HG02798 (cell line): Measurements from ENCODE around the gene ARID3A.
A peak's percentile ranks its signal among the peaks of the same experiment; 100 is the strongest.
"Not testable (repeated sequence)": the region's sequence is repeated elsewhere in the genome, so short reads cannot be mapped to it uniquely, and the experiment has no call there.

Experiments
- ATAC-seq: cut with Tn5 transposase; IDR thresholded peaks from one replicate; pipeline ENCODE4 v1.9.1; 2021; ENCODE audit warnings: mild to moderate bottlenecking; ENCODE audit not compliant: unreplicated experiment, poor library complexity

The ARID3A gene

GRCh38 chr19:1012334-1012733 lies 86.5 kb downstream of the ARID3A start:
- ATAC-seq, result no peak

GRCh38 chr19:1013218-1013617 lies 87.4 kb downstream of the ARID3A start:
- ATAC-seq, result no peak

GRCh38 chr19:1014161-1015060 lies 88.6 kb downstream of the ARID3A start:
- ATAC-seq, result no peak

DNA sequence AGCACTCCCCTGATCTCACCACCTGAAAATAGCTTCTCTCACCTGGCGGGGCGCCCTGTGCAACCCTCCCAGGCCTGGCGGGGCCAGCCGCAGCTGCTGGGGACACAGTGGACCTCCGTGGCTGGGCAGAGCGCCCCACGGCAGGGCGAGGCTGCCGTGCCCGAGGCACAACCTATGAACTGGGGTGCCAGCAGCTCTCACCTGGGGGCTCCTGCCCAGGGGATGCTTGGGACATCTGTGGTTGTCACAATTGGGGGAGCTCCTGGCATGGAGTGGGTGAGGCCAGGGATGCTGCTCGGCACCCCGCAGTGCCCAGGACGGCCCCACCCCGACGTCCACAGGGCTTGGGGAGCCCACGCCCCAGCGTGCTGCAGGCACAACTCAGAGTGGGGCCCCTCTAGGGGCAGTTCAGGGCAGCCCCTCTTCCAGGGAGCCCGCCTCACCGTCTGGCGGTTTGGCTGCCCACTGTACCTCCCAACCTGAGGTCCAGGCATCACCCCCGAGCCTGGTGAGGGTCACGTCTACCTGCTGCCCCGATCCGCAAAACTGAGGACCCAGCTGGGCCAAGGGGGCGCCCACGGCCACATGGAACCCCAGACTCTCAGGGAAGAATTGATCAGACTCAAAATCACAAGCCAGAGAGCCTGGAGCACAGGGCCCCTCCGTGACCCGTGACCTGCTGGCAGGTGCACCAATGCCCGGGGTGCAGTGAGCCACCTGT lies 89.4 kb downstream of the ARID3A start:
- no peak for ATAC-seq

- ATAC-seq, result no peak
Observed at GRCh38 chr19:1015782-1016646, 90.2 kb downstream of the ARID3A start.

GRCh38 chr19:1016647-1017114 lies 90.8 kb downstream of the ARID3A start:
- no peak for ATAC-seq

- ATAC-seq, result no peak
Observed at GRCh38 chr19:1017115-1017905, 91.5 kb downstream of the ARID3A start.

GRCh38 chr19:1017906-1018305 lies 92.1 kb downstream of the ARID3A start:
- ATAC-seq, result no peak

GRCh38 chr19:1018393-1018792 lies 92.6 kb downstream of the ARID3A start:
- no peak for ATAC-seq

DNA sequence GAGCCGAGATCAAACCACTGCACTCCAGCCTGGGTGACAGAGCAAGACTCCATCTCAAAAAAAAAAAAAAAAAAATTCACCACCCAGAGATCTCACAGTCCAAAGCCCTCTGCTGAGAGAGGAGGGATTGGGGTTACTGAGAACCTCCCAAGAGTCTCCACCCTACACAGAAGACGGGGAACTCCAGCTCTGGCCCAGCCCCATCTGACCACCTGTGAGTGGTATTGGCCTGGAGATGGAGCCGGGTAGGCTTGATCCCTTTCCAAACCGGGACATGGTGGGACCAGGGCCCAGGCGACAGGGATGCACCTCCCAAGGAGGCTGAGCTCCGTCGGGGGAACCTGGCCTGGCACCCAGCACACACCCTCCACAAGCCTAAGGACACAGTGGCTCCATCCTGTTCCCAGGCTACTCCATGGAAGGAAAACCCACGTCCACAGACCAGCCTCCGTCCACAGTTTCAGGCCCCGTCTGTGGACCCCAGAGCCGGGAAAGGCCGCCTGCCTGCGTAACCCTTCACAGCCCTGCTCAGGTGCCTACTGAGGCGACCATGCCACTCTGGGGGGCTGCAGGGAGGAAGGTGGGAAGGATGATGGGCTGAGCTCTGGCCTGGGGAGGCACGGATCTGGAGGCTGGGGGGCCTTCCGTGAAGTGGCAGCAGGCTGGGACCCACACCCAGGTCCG lies 93.2 kb downstream of the ARID3A start:
- no peak for ATAC-seq

- ATAC-seq, result no peak
Observed at GRCh38 chr19:1019616-1019961, 93.8 kb downstream of the ARID3A start.

DNA sequence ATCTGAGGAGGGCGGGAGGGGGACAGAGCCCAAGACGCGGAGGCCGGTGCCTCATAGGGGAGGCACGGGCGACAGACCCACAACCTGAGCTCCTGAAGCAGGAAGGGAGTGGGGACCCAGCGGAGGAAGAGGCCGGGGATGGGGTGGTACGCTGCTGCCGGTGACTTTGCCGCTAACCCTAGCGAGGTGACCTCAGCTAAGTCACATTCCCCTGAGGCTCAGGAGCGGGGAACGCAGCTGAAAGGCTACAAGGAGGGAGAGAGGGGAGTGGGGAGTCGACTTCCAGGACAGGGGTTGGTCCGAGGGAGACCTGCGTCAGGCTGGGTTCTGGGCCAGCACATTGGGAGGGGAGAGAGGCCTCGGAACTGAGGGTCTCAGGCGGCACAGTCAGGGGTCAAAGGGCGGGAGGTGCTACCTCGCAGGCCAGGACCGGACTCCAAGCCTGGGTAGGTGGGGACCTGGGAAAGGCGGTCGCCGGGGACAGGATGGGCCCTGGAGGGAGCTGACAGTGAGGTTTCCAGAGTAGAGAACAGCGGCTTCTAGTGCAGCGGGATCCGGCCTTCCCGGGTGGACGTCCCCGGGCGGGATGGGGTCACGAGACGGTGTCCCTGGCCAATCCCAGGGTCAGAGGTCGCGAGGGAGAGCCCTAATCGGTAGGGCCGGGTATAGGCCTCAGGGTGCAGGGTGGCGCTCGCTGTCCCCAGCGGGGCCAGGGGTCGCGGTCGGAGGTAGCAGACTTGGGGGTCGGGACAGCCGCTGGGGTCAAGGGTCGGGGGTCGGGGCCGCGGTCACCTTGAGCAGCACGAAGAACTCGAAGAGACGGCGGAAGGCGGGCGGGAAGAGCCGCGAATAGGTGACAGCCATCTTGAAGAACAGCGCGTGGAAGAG lies 94.4 kb downstream of the ARID3A start:
- ATAC-seq, result no peak

- ATAC-seq, result peak; percentile 86
Observed at GRCh38 chr19:1020868-1021425, 95.1 kb downstream of the ARID3A start, which contains the start of gene TMEM259. Gene TMEM259, minus strand, starts transcription at chr19:1021123. Its CDS starts 127 bp downstream, at chr19:1020996.

GRCh38 chr19:1023883-1024188 lies 98.0 kb downstream of the ARID3A start:
- not testable (repeated sequence) for ATAC-seq

- not testable (repeated sequence) for ATAC-seq
Observed at GRCh38 chr19:1025080-1025479, 99.2 kb downstream of the ARID3A start.
